ENCODE data around the gene PITRM1. TPM values are rescaled to one million over a fixed set of nuclear protein-coding genes. Genes with fewer than 3 reads are reported as not detected.

PITRM1 gene
- polyA plus RNA-seq, 1 of the 3 experiments (the other 2 are of a cell fraction): 79.6 TPM

DNA sequence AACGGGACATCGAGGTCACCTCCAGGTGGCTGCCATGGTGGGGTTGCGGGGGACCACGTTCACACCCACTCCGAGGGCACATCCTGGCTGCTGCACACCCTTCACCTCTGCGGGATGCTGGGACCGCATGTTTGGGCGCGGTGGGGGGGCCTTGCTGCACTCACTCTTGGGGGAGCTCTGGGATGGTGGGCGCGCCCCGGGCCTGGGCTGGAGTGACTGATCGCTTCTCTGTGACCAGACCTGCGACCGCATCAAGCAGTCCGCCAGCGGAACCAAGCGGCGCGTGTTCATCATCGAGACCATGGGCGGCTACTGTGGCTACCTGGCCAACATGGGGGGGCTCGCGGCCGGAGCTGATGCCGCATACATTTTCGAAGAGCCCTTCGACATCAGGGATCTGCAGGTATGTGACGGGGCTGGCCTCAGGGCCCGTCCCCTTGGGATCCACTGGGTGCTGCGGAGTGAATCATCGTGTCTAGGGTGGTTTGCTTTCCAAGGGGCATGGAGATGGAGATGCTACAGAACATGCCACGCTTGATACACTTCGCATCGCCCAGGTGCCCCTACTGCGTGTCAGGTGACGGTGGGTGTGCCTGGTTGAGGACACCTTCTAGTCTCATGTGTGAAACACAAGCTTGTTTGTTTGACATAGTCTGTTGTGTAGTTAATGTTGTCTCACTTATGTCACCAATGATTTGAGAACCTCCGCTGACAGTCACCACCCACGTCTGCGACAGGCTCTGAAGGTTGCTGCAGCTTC is 42.8 kb downstream of the PITRM1 start:
- no peak overlapping the region for H3K4me3 ChIP-seq (ENCODE audit: low read depth in 2 of 2, low read length in 1 of 2)
- peaks cover 26% of the 10 kb centered on the region for H3F3A ChIP-seq (replicated peaks; ENCODE audit: insufficient read depth)
- no peaks in the 10 kb centered on the region for H4K20me1 ChIP-seq (ENCODE audit: insufficient read depth)
- 94% methylated on average over 18 of the region's 40 CpGs for WGBS (ENCODE audit: low lambda C conversion rate)
- no peak overlapping the region for H2AFZ ChIP-seq (ENCODE audit: low read depth)
- no peaks in the 10 kb centered on the region; a peak in 1 of 4 replicates for H3K4me1 ChIP-seq (ENCODE audit: control insufficient read depth in 1 of 2, insufficient read depth in 2 of 2, low read depth in 1 of 2, low read length in 1 of 2)
- H3K79me2 ChIP-seq (ENCODE audit: insufficient read depth): peaks cover 10% of the 10 kb centered on the region; the same call in 1 of the 2 replicates
- H3K27ac ChIP-seq (ENCODE audit: low read depth in 2 of 2, low read length in 1 of 2): no peak overlapping the region
- no peaks in the 10 kb centered on the region for H3K9me2 ChIP-seq
- TF ChIP-seq FOSL2 (IDR thresholded peaks at IDR 0.05; ENCODE audit: borderline replicate concordance, low read depth) (no peak), NFIC (IDR thresholded peaks at IDR 0.05; ENCODE audit: borderline replicate concordance) (no peak), FOXM1 (IDR thresholded peaks at IDR 0.05; ENCODE audit: low read depth) (no peak), GATA2 (CRISPR knock-in tag; IDR thresholded peaks at IDR 0.05) (no peak), POLR2AphosphoS5 (IDR thresholded peaks at IDR 0.05; ENCODE audit: low read depth, low read length) (no peak), MAX (IDR thresholded peaks at IDR 0.05; ENCODE audit: low read depth) (no peak), PBX3 (IDR thresholded peaks at IDR 0.05) (no peak), TCF12 (IDR thresholded peaks at IDR 0.05) (no peak), FOXJ3 (CRISPR knock-in tag; IDR thresholded peaks at IDR 0.05) (no peak), TAF1 (IDR thresholded peaks at IDR 0.05; ENCODE audit: borderline replicate concordance, low read depth, low read length) (no peak), JUND (IDR thresholded peaks at IDR 0.05) (no peak), RXRA (IDR thresholded peaks at IDR 0.05; ENCODE audit: borderline replicate concordance, low read depth) (no peak), USF1 (IDR thresholded peaks at IDR 0.05; ENCODE audit: borderline replicate concordance, low read depth) (no peak), ELF1 (IDR thresholded peaks at IDR 0.05) (no peak), NRF1 (IDR thresholded peaks at IDR 0.05; ENCODE audit: low read depth, low read length) (no peak), EP300 (IDR thresholded peaks at IDR 0.05; ENCODE audit: borderline replicate concordance in 1 of 2, low read depth in 1 of 2, low read length in 1 of 2) (no peak)
- TF ChIP-seq, protein P1, sequence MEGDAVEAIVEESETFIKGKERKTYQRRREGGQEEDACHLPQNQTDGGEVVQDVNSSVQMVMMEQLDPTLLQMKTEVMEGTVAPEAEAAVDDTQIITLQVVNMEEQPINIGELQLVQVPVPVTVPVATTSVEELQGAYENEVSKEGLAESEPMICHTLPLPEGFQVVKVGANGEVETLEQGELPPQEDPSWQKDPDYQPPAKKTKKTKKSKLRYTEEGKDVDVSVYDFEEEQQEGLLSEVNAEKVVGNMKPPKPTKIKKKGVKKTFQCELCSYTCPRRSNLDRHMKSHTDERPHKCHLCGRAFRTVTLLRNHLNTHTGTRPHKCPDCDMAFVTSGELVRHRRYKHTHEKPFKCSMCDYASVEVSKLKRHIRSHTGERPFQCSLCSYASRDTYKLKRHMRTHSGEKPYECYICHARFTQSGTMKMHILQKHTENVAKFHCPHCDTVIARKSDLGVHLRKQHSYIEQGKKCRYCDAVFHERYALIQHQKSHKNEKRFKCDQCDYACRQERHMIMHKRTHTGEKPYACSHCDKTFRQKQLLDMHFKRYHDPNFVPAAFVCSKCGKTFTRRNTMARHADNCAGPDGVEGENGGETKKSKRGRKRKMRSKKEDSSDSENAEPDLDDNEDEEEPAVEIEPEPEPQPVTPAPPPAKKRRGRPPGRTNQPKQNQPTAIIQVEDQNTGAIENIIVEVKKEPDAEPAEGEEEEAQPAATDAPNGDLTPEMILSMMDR (IDR thresholded peaks at IDR 0.05): no peak
- TF ChIP-seq, protein P2, sequence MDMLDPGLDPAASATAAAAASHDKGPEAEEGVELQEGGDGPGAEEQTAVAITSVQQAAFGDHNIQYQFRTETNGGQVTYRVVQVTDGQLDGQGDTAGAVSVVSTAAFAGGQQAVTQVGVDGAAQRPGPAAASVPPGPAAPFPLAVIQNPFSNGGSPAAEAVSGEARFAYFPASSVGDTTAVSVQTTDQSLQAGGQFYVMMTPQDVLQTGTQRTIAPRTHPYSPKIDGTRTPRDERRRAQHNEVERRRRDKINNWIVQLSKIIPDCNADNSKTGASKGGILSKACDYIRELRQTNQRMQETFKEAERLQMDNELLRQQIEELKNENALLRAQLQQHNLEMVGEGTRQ (IDR thresholded peaks at IDR 0.05; ENCODE audit: borderline replicate concordance, low read depth, low read length): no peak
- TF ChIP-seq, protein P3, sequence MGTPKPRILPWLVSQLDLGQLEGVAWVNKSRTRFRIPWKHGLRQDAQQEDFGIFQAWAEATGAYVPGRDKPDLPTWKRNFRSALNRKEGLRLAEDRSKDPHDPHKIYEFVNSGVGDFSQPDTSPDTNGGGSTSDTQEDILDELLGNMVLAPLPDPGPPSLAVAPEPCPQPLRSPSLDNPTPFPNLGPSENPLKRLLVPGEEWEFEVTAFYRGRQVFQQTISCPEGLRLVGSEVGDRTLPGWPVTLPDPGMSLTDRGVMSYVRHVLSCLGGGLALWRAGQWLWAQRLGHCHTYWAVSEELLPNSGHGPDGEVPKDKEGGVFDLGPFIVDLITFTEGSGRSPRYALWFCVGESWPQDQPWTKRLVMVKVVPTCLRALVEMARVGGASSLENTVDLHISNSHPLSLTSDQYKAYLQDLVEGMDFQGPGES (IDR thresholded peaks at IDR 0.05; ENCODE audit: low read depth, low read length): no peak
- DNase-seq: no peak
- CTCF ChIA-PET: interaction anchor here (0.8 kb wide), 1 partner anchor 10 kb away, joined by 3 read pairs; no protein-coding TSS in a partner anchor
- H3K4me2 ChIP-seq: no peak overlapping the region
- peaks cover 57 to 78% of the 10 kb centered on the region in 2 experiments for H3K36me3 ChIP-seq (replicated peaks in 1 of 2; ENCODE audit: control insufficient read depth in 1 of 2, insufficient read depth in 2 of 2, low read length in 1 of 2)
- H3K27me3 ChIP-seq (ENCODE audit: insufficient read depth): no peaks in the 10 kb centered on the region
- H3K9me3 ChIP-seq: no peaks in the 10 kb centered on the region
- no peak overlapping the region for H3K9ac ChIP-seq
- POLR2A ChIA-PET: no interaction called here
